ENCODE measurements around the gene FBXL5.
A peak's percentile ranks its signal among the peaks of the same experiment; 100 is the strongest.

FBXL5 gene

DNA sequence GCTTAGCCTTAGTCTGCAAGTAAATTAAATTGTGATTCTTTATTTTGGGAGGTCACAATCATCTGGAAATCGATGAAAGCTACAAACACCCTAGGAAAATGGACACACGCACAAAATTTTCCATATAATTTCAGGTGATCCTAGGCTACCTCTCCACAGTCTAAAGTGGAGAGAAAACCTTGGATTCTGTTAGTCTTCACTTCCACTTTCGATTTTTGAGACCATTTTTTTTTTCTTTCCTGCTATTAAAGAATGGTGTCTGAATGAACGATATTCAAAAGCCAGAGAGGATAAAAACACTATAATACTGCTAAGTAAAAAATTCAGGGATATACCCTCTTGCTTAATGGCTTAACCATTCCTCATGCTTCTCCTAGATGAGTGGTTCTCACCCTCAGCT, 1.7 kb downstream of the FBXL5 start:
- no peak for DNase-seq (ENCODE audit: low read depth)
- peak overlapping the region; percentile 73 for H3K4me3 ChIP-seq (replicated peaks; ENCODE audit: low read depth, low read length)
- no peak for TF ChIP-seq CTCF (IDR thresholded peaks at IDR 0.05; ENCODE audit: low read length, missing control alignments)

DNA sequence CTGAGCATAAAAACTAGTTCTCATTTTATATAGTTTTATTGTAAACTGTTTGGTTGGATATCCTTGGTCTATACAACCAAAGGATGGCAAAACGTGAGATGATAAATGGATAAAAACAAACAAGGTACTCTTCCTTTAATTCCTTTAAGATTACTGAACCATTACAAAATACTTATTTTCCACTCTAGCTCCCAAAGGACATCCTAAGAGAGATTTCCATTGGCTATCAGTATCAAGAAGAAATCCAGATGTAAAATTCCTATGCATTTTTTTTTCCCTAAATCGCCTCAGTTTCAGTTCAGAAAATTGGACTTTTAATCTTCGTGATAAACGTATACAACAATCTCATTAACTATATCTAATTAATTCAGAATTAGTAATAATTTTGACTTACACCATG, 2.3 kb downstream of the FBXL5 start:
- no peak for TF ChIP-seq CTCF (IDR thresholded peaks at IDR 0.05; ENCODE audit: low read length, missing control alignments)
- H3K4me3 ChIP-seq (replicated peaks; ENCODE audit: low read depth, low read length): peak overlapping the region; percentile 73

DNA sequence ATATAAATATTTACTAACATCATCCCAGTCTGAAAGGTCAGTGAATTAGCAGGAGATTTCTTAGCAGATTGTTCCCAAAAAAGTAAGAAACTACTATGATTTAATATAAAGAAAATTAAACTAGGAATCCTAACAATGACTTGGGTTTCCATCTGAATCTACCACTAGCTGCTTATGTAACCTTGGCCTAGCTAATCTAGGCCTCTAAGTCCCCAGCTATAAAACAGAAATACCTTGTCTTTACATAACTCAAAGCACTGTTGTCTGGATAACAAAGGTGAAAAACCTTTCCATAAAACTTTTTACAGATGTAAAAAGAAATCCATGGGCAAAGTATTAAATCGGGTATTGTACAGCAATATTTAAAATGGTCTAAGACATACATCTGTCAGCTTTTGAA, 3.0 kb downstream of the FBXL5 start:
- H3K4me3 ChIP-seq (replicated peaks; ENCODE audit: low read depth, low read length): no peak overlapping the region
- TF ChIP-seq CTCF (IDR thresholded peaks at IDR 0.05; ENCODE audit: low read length, missing control alignments): no peak
- DNase-seq (ENCODE audit: low read depth): no peak

More for the DNA sequence above, 2.3 kb downstream of the FBXL5 start:
- peak; percentile 27 for DNase-seq (ENCODE audit: low read depth)

- DNase-seq (ENCODE audit: low read depth): no peak
- TF ChIP-seq CTCF (IDR thresholded peaks at IDR 0.05; ENCODE audit: low read length, missing control alignments): no peak
- no peak overlapping the region for H3K4me3 ChIP-seq (replicated peaks; ENCODE audit: low read depth, low read length)
Observed at GRCh38 chr4:15651676-15652075, 3.5 kb downstream of the FBXL5 start.

GRCh38 chr4:15649914-15650545, 5.1 kb downstream of the FBXL5 start:
- no peak overlapping the region for H3K4me3 ChIP-seq (replicated peaks; ENCODE audit: low read depth, low read length)
- peak; percentile 63 for DNase-seq (ENCODE audit: low read depth)
- peak; percentile 66 for TF ChIP-seq CTCF (IDR thresholded peaks at IDR 0.05; ENCODE audit: low read length, missing control alignments)

DNA sequence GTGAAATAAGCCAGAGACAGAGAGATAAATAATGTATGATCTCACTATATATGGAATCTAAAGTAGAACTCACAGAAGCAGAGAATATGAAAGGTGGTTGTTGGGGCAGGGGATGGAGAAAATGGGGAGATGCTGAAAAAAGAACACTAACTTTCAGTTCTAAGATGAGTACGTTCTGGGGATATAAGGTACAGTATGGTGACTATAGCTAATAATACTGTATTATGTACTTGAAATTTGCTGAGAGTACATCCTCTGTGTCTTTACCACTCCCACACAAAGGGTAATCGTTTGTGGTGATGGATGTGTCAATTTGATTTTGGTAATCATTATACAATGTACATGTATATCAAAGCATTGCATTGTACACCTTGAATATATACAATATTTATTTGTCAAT, 6.6 kb downstream of the FBXL5 start:
- H3K4me3 ChIP-seq (replicated peaks; ENCODE audit: low read depth, low read length): no peak overlapping the region
- no peak for TF ChIP-seq CTCF (IDR thresholded peaks at IDR 0.05; ENCODE audit: low read length, missing control alignments)
- no peak for DNase-seq (ENCODE audit: low read depth)

DNA sequence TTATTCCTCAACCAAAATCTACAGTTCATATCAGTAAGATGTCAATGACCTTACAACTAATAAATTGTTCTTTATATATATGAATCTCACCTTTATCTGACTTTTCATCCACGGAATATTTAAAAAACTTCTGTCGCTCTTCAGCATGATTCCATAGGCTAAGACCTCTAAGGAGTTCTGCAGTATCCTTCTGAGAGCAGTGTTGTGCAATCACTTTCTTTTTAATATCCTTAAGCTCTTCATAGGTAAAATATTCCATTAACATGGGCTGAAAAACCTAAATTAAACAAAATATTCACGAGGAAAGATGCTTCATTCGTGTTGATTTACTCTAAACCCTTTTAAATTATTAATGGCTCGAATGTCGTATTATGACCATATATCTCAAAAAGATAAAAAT, 16.7 kb downstream of the FBXL5 start:
- no peak for DNase-seq (ENCODE audit: low read depth)
- no peak overlapping the region for H3K4me3 ChIP-seq (replicated peaks; ENCODE audit: low read depth, low read length)
- TF ChIP-seq CTCF (IDR thresholded peaks at IDR 0.05; ENCODE audit: low read length, missing control alignments): no peak
